HL-60 (cell line): ENCODE data around the gene CYP3A7.

Source experiments
- POLR2AphosphoS5 ChIP-seq: IDR thresholded peaks from 2 replicates; pipeline ENCODE4 v1.6.1; 2012; ENCODE audit warnings: low read depth
- SPI1 ChIP-seq: IDR thresholded peaks from 2 replicates; pipeline ENCODE4 v1.6.1; 2012; ENCODE audit warnings: low read depth, mild to moderate bottlenecking, borderline replicate concordance
- TF ChIP-seq, protein P1 (sequence below): IDR thresholded peaks from one replicate; pipeline ENCODE4 v1.5.1; 2011; ENCODE audit warnings: low read length, control low read depth, inconsistent platforms; ENCODE audit not compliant: insufficient read depth

DNA sequence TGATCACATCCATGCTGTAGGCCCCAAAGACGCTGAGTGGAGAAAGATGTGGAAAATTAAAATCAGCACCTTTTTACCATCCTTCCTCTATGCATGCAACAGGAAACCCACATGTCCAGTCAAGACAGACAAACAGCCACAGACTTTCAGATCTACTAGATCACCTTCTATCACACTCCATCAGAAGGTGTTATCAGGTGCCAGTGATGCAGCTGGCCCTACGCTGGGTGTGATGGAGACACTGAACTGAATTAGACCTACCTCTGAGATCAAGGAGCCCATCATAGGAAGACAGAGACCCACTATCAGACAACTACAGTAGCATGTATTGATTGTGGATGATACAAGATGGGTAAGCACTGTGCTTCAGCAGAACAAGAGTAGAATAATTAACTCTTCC, 33.5 kb upstream of the CYP3A7 start:
- TF ChIP-seq, protein P1, sequence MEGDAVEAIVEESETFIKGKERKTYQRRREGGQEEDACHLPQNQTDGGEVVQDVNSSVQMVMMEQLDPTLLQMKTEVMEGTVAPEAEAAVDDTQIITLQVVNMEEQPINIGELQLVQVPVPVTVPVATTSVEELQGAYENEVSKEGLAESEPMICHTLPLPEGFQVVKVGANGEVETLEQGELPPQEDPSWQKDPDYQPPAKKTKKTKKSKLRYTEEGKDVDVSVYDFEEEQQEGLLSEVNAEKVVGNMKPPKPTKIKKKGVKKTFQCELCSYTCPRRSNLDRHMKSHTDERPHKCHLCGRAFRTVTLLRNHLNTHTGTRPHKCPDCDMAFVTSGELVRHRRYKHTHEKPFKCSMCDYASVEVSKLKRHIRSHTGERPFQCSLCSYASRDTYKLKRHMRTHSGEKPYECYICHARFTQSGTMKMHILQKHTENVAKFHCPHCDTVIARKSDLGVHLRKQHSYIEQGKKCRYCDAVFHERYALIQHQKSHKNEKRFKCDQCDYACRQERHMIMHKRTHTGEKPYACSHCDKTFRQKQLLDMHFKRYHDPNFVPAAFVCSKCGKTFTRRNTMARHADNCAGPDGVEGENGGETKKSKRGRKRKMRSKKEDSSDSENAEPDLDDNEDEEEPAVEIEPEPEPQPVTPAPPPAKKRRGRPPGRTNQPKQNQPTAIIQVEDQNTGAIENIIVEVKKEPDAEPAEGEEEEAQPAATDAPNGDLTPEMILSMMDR: no peak
- no peak for TF ChIP-seq POLR2AphosphoS5
- TF ChIP-seq SPI1: no peak
